Psoas muscle (tissue), 8 donors: ENCODE results near the gene USP10. TPM values are rescaled to one million over a fixed set of nuclear protein-coding genes. Genes with fewer than 3 reads are reported as not detected.

Experiments used
- ATAC-seq, 4 donors: fragments of 200-7000 bp; cut with Tn5 transposase; one replicate each; pipeline ENCODE4 v1.9.1; 2020; ENCODE audit warnings: moderate library complexity in 3 of 4, mild to moderate bottlenecking in 2 of 4
- DNase-seq, 2 donors: peaks; one replicate each; pipeline ENCODE4 v3.0.0-alpha.2; 2020
- H3K27ac ChIP-seq: fragments of 200-600 bp; one replicate; pipeline ENCODE4 v1.8.0; 2022
- H3K27me3 ChIP-seq, 3 donors: fragments of 200-600 bp in 1 of 3; one replicate each; pipeline versions ENCODE4 v1.6.1 to v1.8.0; 2013 to 2022; ENCODE audit warnings: low read length in 2 of 3, mild to moderate bottlenecking in 2 of 3, moderate library complexity in 1 of 3; ENCODE audit not compliant: insufficient read depth in 3 of 3
- H3K36me3 ChIP-seq, 2 donors: fragments of 200-600 bp in 1 of 2; one replicate each; pipeline versions ENCODE4 v1.6.1 to v1.8.0; 2013 to 2022; ENCODE audit warnings: low read depth in 1 of 2, mild to moderate bottlenecking in 1 of 2, moderate library complexity in 1 of 2; ENCODE audit not compliant: insufficient read depth in 1 of 2
- H3K4me1 ChIP-seq: fragments of 200-600 bp; one replicate; pipeline ENCODE4 v1.8.0; 2022
- H3K4me3 ChIP-seq: fragments of 200-600 bp; one replicate; pipeline ENCODE4 v1.8.0; 2022; ENCODE audit warnings: mild to moderate bottlenecking
- H3K9me3 ChIP-seq: fragments of 200-600 bp; one replicate; pipeline ENCODE4 v1.8.0; 2022
- CTCF ChIP-seq: fragments of 200-600 bp; IDR thresholded peaks from one replicate; pipeline ENCODE4 v1.8.0; 2022; ENCODE audit warnings: antibody characterized with exemption
- WGBS, 3 donors: extraction: QIAGEN DNeasy Blood & Tissue Kit; methylation state at CpG; one replicate each; pipeline versions ENCODE4 v1.1.6 to v1.1.7; 2013; 5-methylcytosine and 5-hydroxymethylcytosine counted together
- intact Hi-C, 2 donors: fragments of 100-400 bp; cut with DNase I; formaldehyde crosslinking; loops; one replicate each; pipeline versions ENCODE4 v1.11.0 to v1.14.2; 2022
- polyA plus RNA-seq, 3 donors: library from polyadenylated mRNA; stranded (reverse); fragments of 200-250 nt; gene quantifications; one replicate each; pipeline ENCODE4 v1.2.3, GENCODE V29; 2013
- total RNA-seq, 4 donors: library from RNA; stranded (reverse); fragmentation: NEBNext Ultra II Directional in 2 of 4; extraction: Animal tissue kit (Norgen Biotek cat#: 25700) in 2 of 4; gene quantifications; one replicate each; pipeline versions ENCODE4 v1.2.1 to v1.2.4, GENCODE V29; 2021 to 2023
- donor health status: healthy with polysubstance abuse.
- donor health status: DM: no; HTN: no; CAD: no; lungs with moderate emphysema.
- donor health status: Bipolar disorder and iron deficiency.
- donor health status: healthy.
- donor health status: DM: yes; HTN: yes; CAD: no.
- donor health status: DM: no; HTN: no; CAD: no.
- donor health status: DM: no; HTN: no; CAD: no.
- donor health status: DM: yes; HTN: yes; CAD: no.

Gene USP10
- total and polyA plus RNA-seq, 7 donors, result 33.9 to 93.0 (median 69.2) TPM

- H3K27me3 ChIP-seq, result no peaks in the 10 kb centered on the region
These were observed 94.4 kb downstream of the USP10 start for GRCh38 chr16:84794186-84794585.

GRCh38 chr16:84794626-84795025, 94.8 kb downstream of the USP10 start:
- intact Hi-C loops, result no loop called here
- DNase-seq (no peak), ATAC-seq (no peak)
- no peaks in the 10 kb centered on the region for H3K27me3 ChIP-seq
- H3K27ac ChIP-seq, result peak overlapping the region; percentile 67
- H3K4me3 ChIP-seq, result no peak overlapping the region
- H3K4me1 ChIP-seq, result no peaks in the 10 kb centered on the region
- WGBS, 3 donors, result 87 to 92% (median 90%) methylated on average over 19 of the region's 19 CpGs
- no peak for TF ChIP-seq CTCF
- no peaks in the 10 kb centered on the region for H3K36me3 ChIP-seq
- H3K9me3 ChIP-seq, result no peaks in the 10 kb centered on the region

More at GRCh38 chr16:84794186-84794585, 94.4 kb downstream of the USP10 start:
- Histone ChIP-seq H3K9me3 (no peaks in the 10 kb centered on the region), H3K4me3 (no peak overlapping the region), H3K27ac (peak overlapping the region; percentile 67), H3K4me1 (no peaks in the 10 kb centered on the region), H3K36me3 (no peaks in the 10 kb centered on the region)
- no peak for DNase-seq
- no peak for ATAC-seq
- whole genome bisulfite sequencing, 3 donors, result 67 to 78% (median 67%) methylated on average over 6 of the region's 6 CpGs
- intact Hi-C loops, result no loop called here
- no peak for TF ChIP-seq CTCF

GRCh38 chr16:84795329-84796053, 95.7 kb downstream of the USP10 start:
- intact Hi-C loops, result no loop called here
- 74 to 79% (median 77%) methylated on average over 22 of the region's 22 CpGs for WGBS, 3 donors
- ATAC-seq (peak in 3 of 4 donors; percentile 69 to 87 (median 76)), DNase-seq (peak; percentile 83 to 87)
- Histone ChIP-seq H3K27me3 (no peaks in the 10 kb centered on the region), H3K27ac (peak overlapping the region; percentile 67), H3K9me3 (no peaks in the 10 kb centered on the region), H3K4me3 (no peak overlapping the region), H3K36me3 (no peaks in the 10 kb centered on the region), H3K4me1 (no peaks in the 10 kb centered on the region)
- no peak for TF ChIP-seq CTCF

- Histone ChIP-seq H3K27ac (no peak overlapping the region), H3K9me3 (no peaks in the 10 kb centered on the region), H3K27me3 (no peaks in the 10 kb centered on the region), H3K4me1 (no peaks in the 10 kb centered on the region), H3K36me3 (no peaks in the 10 kb centered on the region), H3K4me3 (no peak overlapping the region)
- no peak for ATAC-seq
- WGBS, 3 donors, result 62 to 71% (median 71%) methylated on average over 8 of the region's 8 CpGs
- intact Hi-C loops, result no loop called here
- no peak for TF ChIP-seq CTCF
- no peak for DNase-seq
These were observed 100.6 kb downstream of the USP10 start for GRCh38 chr16:84800158-84800978.
